A673 (cell line): ENCODE measurements around the gene CP. TPM values are rescaled to one million over a fixed set of nuclear protein-coding genes. Genes with fewer than 3 reads are reported as not detected.

Source experiments
- BruUV-seq: library from RNA; stranded (reverse); fragments of 400-500 nt; replicated peaks from 2 replicates; lab custom pipeline; 2021; lab: Mats Ljungman, UMichigan
- CTCF ChIA-PET: fragments of 300-600 bp; sonication (Branson Sonifier 250); formaldehyde crosslinking; loops from one replicate; lab custom pipeline; 2022; ENCODE audit warnings: antibody characterized with exemption; lab: Charles Lee
- POLR2A ChIA-PET: fragments of 300-600 bp; sonication (Branson Sonifier 250); formaldehyde crosslinking; loops from one replicate; lab custom pipeline; 2022; ENCODE audit warnings: antibody characterized with exemption; ENCODE audit not compliant: low non-redundant PET; lab: Charles Lee
- DNase-seq: peaks from one replicate; pipeline ENCODE4 v3.0.0-alpha.2; 2015; ENCODE audit warnings: low spot score
- H3K27ac ChIP-seq: fragments of 200-600 bp; sonication (generic); 2 replicates; pipeline ENCODE4 v1.5.1; 2016; ENCODE audit warnings: mixed run types, low read depth, mild to moderate bottlenecking, mixed read lengths, antibody characterized with exemption, low read length; ENCODE audit not compliant: poor library complexity, severe bottlenecking
- H3K27me3 ChIP-seq: fragments of 200-600 bp; sonication (generic); replicated peaks from 2 replicates; pipeline ENCODE4 v1.6.1; 2017; ENCODE audit warnings: mixed run types, low read depth, mild to moderate bottlenecking, mixed read lengths, antibody characterized with exemption, low read length; ENCODE audit not compliant: insufficient read depth, poor library complexity
- H3K36me3 ChIP-seq: fragments of 200-600 bp; sonication (generic); 2 replicates; pipeline ENCODE4 v1.6.1; 2016; ENCODE audit warnings: mixed run types, mild to moderate bottlenecking, mixed read lengths, antibody characterized with exemption, low read length; ENCODE audit not compliant: insufficient read depth, poor library complexity, severe bottlenecking
- H3K4me1 ChIP-seq: fragments of 200-600 bp; sonication (generic); 2 replicates; pipeline ENCODE4 v1.6.1; 2017; ENCODE audit warnings: mixed run types, mild to moderate bottlenecking, mixed read lengths, antibody characterized with exemption, low read length; ENCODE audit not compliant: insufficient read depth, poor library complexity, severe bottlenecking
- H3K4me3 ChIP-seq: fragments of 200-600 bp; sonication (generic); 2 replicates; pipeline ENCODE4 v1.5.1; 2016; ENCODE audit warnings: low read depth, mixed run types, mild to moderate bottlenecking, mixed read lengths, low read length; ENCODE audit not compliant: poor library complexity, severe bottlenecking
- H3K9me3 ChIP-seq: fragments of 200-600 bp; sonication (generic); 2 replicates; pipeline ENCODE4 v1.6.1; 2016; ENCODE audit warnings: mixed run types, low read depth, mild to moderate bottlenecking, mixed read lengths, antibody characterized with exemption, low read length; ENCODE audit not compliant: poor library complexity, severe bottlenecking
- EZH2 ChIP-seq: fragments of 200-600 bp; sonication (generic); IDR thresholded peaks from 2 replicates; pipeline ENCODE4 v1.6.1; 2017; ENCODE audit warnings: borderline replicate concordance, low read depth, mild to moderate bottlenecking, mixed read lengths, antibody characterized with exemption, low read length; ENCODE audit not compliant: poor library complexity, severe bottlenecking
- intact Hi-C: fragments of 100-400 bp; cut with micrococcal nuclease; formaldehyde crosslinking; loops from one replicate; pipeline ENCODE4 v1.10.0; 2022; ENCODE audit not compliant: unreplicated experiment
- total RNA-seq: library from RNA; stranded (reverse); gene quantifications from 2 replicates; pipeline ENCODE4 v1.2.3, GENCODE V29; 2021
- TF ChIP-seq, protein P1 (sequence below): fragments of 300-800, 200-600 bp; sonication (generic); conservative IDR thresholded peaks from 2 replicates; pipeline ENCODE4 v1.5.1; 2017; ENCODE audit warnings: low read depth, mild to moderate bottlenecking, antibody characterized with exemption, low read length, moderate library complexity, mixed read lengths

Gene CP
- total RNA-seq, 1 experiment from 2014 or later, result not detected

DNA sequence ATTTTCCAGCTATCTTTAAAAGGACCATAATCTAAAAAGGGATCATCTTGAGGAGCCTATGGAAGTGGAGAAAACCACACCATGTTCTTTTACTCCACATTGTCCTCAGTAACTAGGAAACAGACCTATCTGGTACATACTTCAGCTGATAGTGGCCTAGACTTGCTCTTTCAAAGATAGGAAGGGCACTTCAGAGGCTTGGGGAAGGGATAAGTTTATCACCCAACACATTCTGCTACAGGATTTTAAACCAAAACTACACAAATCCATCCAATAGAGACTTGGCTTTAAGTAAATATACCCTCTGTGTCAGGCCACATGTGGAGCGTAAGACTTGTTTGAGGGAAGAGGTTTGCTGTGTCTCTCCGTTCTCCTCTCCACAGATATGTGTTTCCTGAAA lies 35.4 kb downstream of the CP start:
- H3K27me3 ChIP-seq, result no peaks in the 10 kb centered on the region
- H3K4me1 ChIP-seq, result no peaks in the 10 kb centered on the region
- ChIA-PET CTCF (no interaction called here), POLR2A (no interaction called here)
- no TSS peak for BruUV-seq
- intact Hi-C loops, result no loop called here
- H3K36me3 ChIP-seq, result no peaks in the 10 kb centered on the region
- H3K27ac ChIP-seq, result no peak overlapping the region
- TF ChIP-seq EZH2, result no peak
- TF ChIP-seq, protein P1, sequence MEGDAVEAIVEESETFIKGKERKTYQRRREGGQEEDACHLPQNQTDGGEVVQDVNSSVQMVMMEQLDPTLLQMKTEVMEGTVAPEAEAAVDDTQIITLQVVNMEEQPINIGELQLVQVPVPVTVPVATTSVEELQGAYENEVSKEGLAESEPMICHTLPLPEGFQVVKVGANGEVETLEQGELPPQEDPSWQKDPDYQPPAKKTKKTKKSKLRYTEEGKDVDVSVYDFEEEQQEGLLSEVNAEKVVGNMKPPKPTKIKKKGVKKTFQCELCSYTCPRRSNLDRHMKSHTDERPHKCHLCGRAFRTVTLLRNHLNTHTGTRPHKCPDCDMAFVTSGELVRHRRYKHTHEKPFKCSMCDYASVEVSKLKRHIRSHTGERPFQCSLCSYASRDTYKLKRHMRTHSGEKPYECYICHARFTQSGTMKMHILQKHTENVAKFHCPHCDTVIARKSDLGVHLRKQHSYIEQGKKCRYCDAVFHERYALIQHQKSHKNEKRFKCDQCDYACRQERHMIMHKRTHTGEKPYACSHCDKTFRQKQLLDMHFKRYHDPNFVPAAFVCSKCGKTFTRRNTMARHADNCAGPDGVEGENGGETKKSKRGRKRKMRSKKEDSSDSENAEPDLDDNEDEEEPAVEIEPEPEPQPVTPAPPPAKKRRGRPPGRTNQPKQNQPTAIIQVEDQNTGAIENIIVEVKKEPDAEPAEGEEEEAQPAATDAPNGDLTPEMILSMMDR, result no peak
- DNase-seq, result no peak
- H3K4me3 ChIP-seq, result no peak overlapping the region
- H3K9me3 ChIP-seq, result no peaks in the 10 kb centered on the region

- Histone ChIP-seq H3K4me3 (no peak overlapping the region), H3K9me3 (no peaks in the 10 kb centered on the region), H3K4me1 (no peaks in the 10 kb centered on the region), H3K36me3 (no peaks in the 10 kb centered on the region), H3K27me3 (no peaks in the 10 kb centered on the region), H3K27ac (no peak overlapping the region)
- ChIA-PET POLR2A (no interaction called here), CTCF (no interaction called here)
- TF ChIP-seq, protein P1, result no peak
- TF ChIP-seq EZH2, result no peak
- DNase-seq, result no peak
- intact Hi-C loops, result no loop called here
- BruUV-seq, result no TSS peak
Measured at GRCh38 chr3:149181182-149181581, 40.4 kb downstream of the CP start.

DNA sequence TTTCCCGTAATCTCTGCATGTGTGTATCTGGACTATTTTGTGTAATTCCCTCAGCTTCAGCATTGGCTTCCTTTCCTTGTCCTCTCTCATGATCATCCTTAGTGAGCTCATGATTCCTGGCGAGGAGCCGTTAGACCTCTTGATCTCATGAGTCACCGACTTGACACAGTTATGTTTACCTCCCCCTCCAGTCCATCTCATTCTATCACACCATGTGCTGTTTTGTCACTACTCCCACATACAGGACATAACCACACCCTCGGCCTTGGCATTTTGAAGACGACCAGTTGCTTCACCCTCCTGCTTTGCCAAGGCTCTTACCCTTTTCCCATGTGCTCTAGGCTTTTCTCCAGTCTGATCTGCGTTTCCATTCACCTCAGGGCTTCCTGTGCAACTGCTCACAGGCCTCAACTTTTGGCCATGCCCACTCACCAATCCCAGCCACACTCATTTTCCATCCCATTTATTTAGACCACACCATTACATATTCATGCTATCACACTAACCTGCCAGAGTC lies 41.5 kb downstream of the CP start:
- Histone ChIP-seq H3K9me3 (no peaks in the 10 kb centered on the region), H3K36me3 (no peaks in the 10 kb centered on the region), H3K27me3 (no peaks in the 10 kb centered on the region), H3K4me3 (no peak overlapping the region), H3K27ac (no peak overlapping the region), H3K4me1 (no peaks in the 10 kb centered on the region)
- ChIA-PET POLR2A (interaction anchor here (0.6 kb wide), 1 partner anchor 442 kb away, joined by 3 read pairs; no protein-coding TSS in a partner anchor), CTCF (no interaction called here)
- BruUV-seq, result no TSS peak
- intact Hi-C loops, result no loop called here
- peak; percentile 7 for DNase-seq
- no peak for TF ChIP-seq EZH2
- TF ChIP-seq, protein P1, result no peak
